DND-41 (cell line): ENCODE measurements around the gene IL15.

Experiments used
- CTCF ChIP-seq: IDR thresholded peaks from 2 replicates; pipeline ENCODE4 v1.5.1; 2012; ENCODE audit warnings: borderline replicate concordance, low read length, moderate library complexity, mild to moderate bottlenecking; ENCODE audit not compliant: poor library complexity, severe bottlenecking; ENCODE audit errors: extremely low read depth
- EZH2 ChIP-seq: IDR thresholded peaks from 3 replicates; pipeline ENCODE4 v1.6.1; 2012; ENCODE audit warnings: borderline replicate concordance, low read depth, mild to moderate bottlenecking, moderate library complexity, low read length, inconsistent platforms; ENCODE audit not compliant: severe bottlenecking

GRCh38 chr4:141605425-141605856 lies 30.9 kb upstream of the IL15 start:
- TF ChIP-seq CTCF: no peak
- no peak for TF ChIP-seq EZH2
